Measurements from ENCODE around the gene ATP8B1.

- TF ChIP-seq, protein P1, sequence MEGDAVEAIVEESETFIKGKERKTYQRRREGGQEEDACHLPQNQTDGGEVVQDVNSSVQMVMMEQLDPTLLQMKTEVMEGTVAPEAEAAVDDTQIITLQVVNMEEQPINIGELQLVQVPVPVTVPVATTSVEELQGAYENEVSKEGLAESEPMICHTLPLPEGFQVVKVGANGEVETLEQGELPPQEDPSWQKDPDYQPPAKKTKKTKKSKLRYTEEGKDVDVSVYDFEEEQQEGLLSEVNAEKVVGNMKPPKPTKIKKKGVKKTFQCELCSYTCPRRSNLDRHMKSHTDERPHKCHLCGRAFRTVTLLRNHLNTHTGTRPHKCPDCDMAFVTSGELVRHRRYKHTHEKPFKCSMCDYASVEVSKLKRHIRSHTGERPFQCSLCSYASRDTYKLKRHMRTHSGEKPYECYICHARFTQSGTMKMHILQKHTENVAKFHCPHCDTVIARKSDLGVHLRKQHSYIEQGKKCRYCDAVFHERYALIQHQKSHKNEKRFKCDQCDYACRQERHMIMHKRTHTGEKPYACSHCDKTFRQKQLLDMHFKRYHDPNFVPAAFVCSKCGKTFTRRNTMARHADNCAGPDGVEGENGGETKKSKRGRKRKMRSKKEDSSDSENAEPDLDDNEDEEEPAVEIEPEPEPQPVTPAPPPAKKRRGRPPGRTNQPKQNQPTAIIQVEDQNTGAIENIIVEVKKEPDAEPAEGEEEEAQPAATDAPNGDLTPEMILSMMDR (IDR thresholded peaks at IDR 0.05): no peak
- no peak for TF ChIP-seq POLR2A (IDR thresholded peaks at IDR 0.05)
These were observed 40.3 kb upstream of the ATP8B1 start for GRCh38 chr18:57843386-57843785.
